Panc1 (cell line): ENCODE results near the gene PCDH20. TPM values are rescaled to one million over a fixed set of nuclear protein-coding genes. Genes with fewer than 3 reads are reported as not detected.

Experiments used
- ATAC-seq: fragments of 200-7000 bp; cut with Tn5 transposase; 2 replicates; pipeline ENCODE4 v1.9.1; 2020; ENCODE audit warnings: mild to moderate bottlenecking, moderate library complexity
- BruUV-seq: library from RNA; stranded (reverse); fragments of 400-500 nt; replicated peaks from 2 replicates; lab custom pipeline; 2021; lab: Mats Ljungman, UMichigan
- CTCF ChIA-PET: fragments of 300-600 bp; sonication (Branson Sonifier 250); formaldehyde crosslinking; loops from one replicate; lab custom pipeline; 2022; ENCODE audit warnings: antibody characterized with exemption; lab: Charles Lee
- POLR2A ChIA-PET: fragments of 300-600 bp; sonication (Branson Sonifier 250); formaldehyde crosslinking; loops from one replicate; lab custom pipeline; 2022; ENCODE audit warnings: antibody characterized with exemption; lab: Charles Lee
- DNase-seq: peaks from one replicate; pipeline ENCODE4 v3.0.0-alpha.2; 2010; ENCODE audit warnings: low read depth, low spot score
- H3K27ac ChIP-seq: 2 replicates; pipeline ENCODE4 v1.5.1; 2011; ENCODE audit warnings: mild to moderate bottlenecking, low read length, inconsistent platforms
- H3K27me3 ChIP-seq: fragments of 200-500 bp; sonication (Bioruptor generic); 2 replicates; pipeline ENCODE4 v1.6.0; 2014; ENCODE audit warnings: low read length, inconsistent platforms; ENCODE audit not compliant: control insufficient read depth, insufficient read depth
- H3K36me3 ChIP-seq: fragments of 200-500 bp; sonication (Bioruptor generic); 2 replicates; pipeline ENCODE4 v1.5.1; 2014; ENCODE audit warnings: inconsistent platforms, mild to moderate bottlenecking, low read length, moderate library complexity; ENCODE audit not compliant: control insufficient read depth, insufficient read depth
- H3K4me1 ChIP-seq: 2 replicates; pipeline ENCODE4 v1.5.1; 2011; ENCODE audit warnings: inconsistent platforms, mild to moderate bottlenecking, low read length, moderate library complexity; ENCODE audit not compliant: control insufficient read depth, insufficient read depth
- H3K4me3 ChIP-seq, 2 experiments: 2 replicates each; pipeline ENCODE4 v1.5.1; 2011 to 2012; ENCODE audit warnings: low read depth in 2 of 2, low read length in 2 of 2, mild to moderate bottlenecking in 2 of 2, inconsistent platforms in 1 of 2, moderate library complexity in 1 of 2
- H3K9me3 ChIP-seq: fragments of 200-500 bp; sonication (Bioruptor generic); 2 replicates; pipeline ENCODE4 v1.5.1; 2014; ENCODE audit warnings: low read depth, mild to moderate bottlenecking, inconsistent platforms, low read length, moderate library complexity; ENCODE audit not compliant: control insufficient read depth, insufficient read depth
- CTCF ChIP-seq: fragments of 450-650 bp; IDR thresholded peaks from 2 replicates; pipeline ENCODE4 v1.5.1; 2017; ENCODE audit warnings: mild to moderate bottlenecking
- POLR2AphosphoS5 ChIP-seq: IDR thresholded peaks from 2 replicates; pipeline ENCODE4 v1.6.1; 2012; ENCODE audit warnings: mild to moderate bottlenecking, low read depth, low read length, moderate library complexity
- REST ChIP-seq, 2 experiments: IDR thresholded peaks; 2 replicates each; pipeline ENCODE4 v1.6.1; 2011 to 2012; ENCODE audit warnings: low read depth in 2 of 2, control low read depth in 1 of 2, low read length in 1 of 2, mild to moderate bottlenecking in 1 of 2, moderate library complexity in 1 of 2; ENCODE audit not compliant: insufficient read depth in 1 of 2
- SIN3A ChIP-seq: IDR thresholded peaks from 2 replicates; pipeline ENCODE4 v1.6.1; 2012; ENCODE audit warnings: low read depth, mild to moderate bottlenecking, low read length, moderate library complexity, borderline replicate concordance; ENCODE audit not compliant: insufficient read depth
- TCF7L2 ChIP-seq: IDR thresholded peaks from 2 replicates; pipeline ENCODE4 v1.6.1; 2011; ENCODE audit warnings: mild to moderate bottlenecking, low read depth, low read length, inconsistent platforms
- in situ Hi-C: cut with HindIII; loops from 2 replicates; pipeline ENCODE4 v1.10.0; 2016; ENCODE audit warnings: low sequenced_read_pairs, low pct_unique_long_range_greater_than_20kb
- intact Hi-C: fragments of 100-400 bp; cut with micrococcal nuclease; formaldehyde crosslinking; loops from one replicate; pipeline ENCODE4 v1.10.0; 2022; ENCODE audit not compliant: unreplicated experiment
- total RNA-seq: library from RNA; stranded (reverse); gene quantifications from one replicate; pipeline ENCODE4 v1.2.1, GENCODE V29; 2021; ENCODE audit not compliant: unreplicated experiment

PCDH20 gene
- total RNA-seq, 1 experiment from 2014 or later: 3.4 TPM

- Histone ChIP-seq H3K36me3 (no peaks in the 10 kb centered on the region), H3K27ac (no peak overlapping the region), H3K9me3 (no peaks in the 10 kb centered on the region), H3K4me3 (peak overlapping the region; percentile 44 to 63), H3K4me1 (no peaks in the 10 kb centered on the region; the same call in 1 of the 2 replicates), H3K27me3 (no peaks in the 10 kb centered on the region)
- TF ChIP-seq REST (IDR thresholded peaks at IDR 0.05; ENCODE audit: insufficient read depth in 1 of 2, low read depth in 2 of 2, low read length in 1 of 2) (no peak), POLR2AphosphoS5 (no peak), SIN3A (no peak), TCF7L2 (no peak), CTCF (no peak)
- CTCF ChIA-PET: no interaction called here
- peak; percentile 94 for ATAC-seq
- no TSS peak for BruUV-seq
- POLR2A ChIA-PET: no interaction called here
- no peak for DNase-seq
- in situ Hi-C loops: no loop called here
- intact Hi-C loops: loop anchor here (10.0 kb wide), 1 partner anchor 790 kb away; no protein-coding TSS in a partner anchor
Measured at GRCh38 chr13:61415058-61415721, 459 bp downstream of the PCDH20 start.

GRCh38 chr13:61414686-61415057, 977 bp downstream of the PCDH20 start:
- DNase-seq: no peak
- intact Hi-C loops (loop anchor here (5.0 to 10.0 kb wide), 2 partner anchors 127 to 790 kb away; no protein-coding TSS in a partner anchor), in situ Hi-C loops (no loop called here)
- BruUV-seq: no TSS peak
- Histone ChIP-seq H3K27ac (no peak overlapping the region), H3K27me3 (no peaks in the 10 kb centered on the region), H3K9me3 (no peaks in the 10 kb centered on the region), H3K4me1 (no peaks in the 10 kb centered on the region; the same call in 1 of the 2 replicates), H3K4me3 (peak overlapping the region; percentile 44 to 63), H3K36me3 (no peaks in the 10 kb centered on the region)
- POLR2A ChIA-PET: no interaction called here
- CTCF ChIA-PET: no interaction called here
- ATAC-seq: peak; percentile 19; the same call in 1 of the 2 replicates
- TF ChIP-seq CTCF (no peak), POLR2AphosphoS5 (no peak), TCF7L2 (no peak), SIN3A (no peak), REST (IDR thresholded peaks at IDR 0.05; ENCODE audit: insufficient read depth in 1 of 2, low read depth in 2 of 2, low read length in 1 of 2) (no peak)
